Esophagus (tissue), 2 donors: ENCODE measurements around the gene PARD6B. TPM values are rescaled to one million over a fixed set of nuclear protein-coding genes. Genes with fewer than 3 reads are reported as not detected.
"Not testable (repeated sequence)": the region's sequence is repeated elsewhere in the genome, so short reads cannot be mapped to it uniquely, and the experiment has no call there.

ENCODE experiments used
- H3K27ac ChIP-seq, 2 donors: one replicate each; pipeline ENCODE4 v1.5.1; 2013; ENCODE audit warnings: low read depth in 2 of 2, mild to moderate bottlenecking in 2 of 2, inconsistent platforms in 1 of 2, low read length in 1 of 2, moderate library complexity in 1 of 2
- H3K27me3 ChIP-seq, 2 donors: one replicate each; pipeline ENCODE4 v1.6.1; 2013; ENCODE audit warnings: low read length in 2 of 2, control low read depth in 1 of 2, mild to moderate bottlenecking in 1 of 2; ENCODE audit not compliant: insufficient read depth in 2 of 2, control insufficient read depth in 1 of 2
- H3K36me3 ChIP-seq, 2 donors: one replicate each; pipeline ENCODE4 v1.6.1; 2013; ENCODE audit warnings: low read length in 1 of 2; ENCODE audit not compliant: control insufficient read depth in 2 of 2, insufficient read depth in 2 of 2
- H3K4me1 ChIP-seq, 2 donors: one replicate each; pipeline ENCODE4 v1.6.1; 2013; ENCODE audit warnings: low read length in 1 of 2; ENCODE audit not compliant: control insufficient read depth in 2 of 2, insufficient read depth in 2 of 2
- H3K4me3 ChIP-seq, 2 donors: one replicate each; pipeline ENCODE4 v1.5.1; 2013; ENCODE audit warnings: low read length in 2 of 2, mild to moderate bottlenecking in 2 of 2, low read depth in 1 of 2, moderate library complexity in 1 of 2
- H3K9me3 ChIP-seq, 2 donors: one replicate each; pipeline ENCODE4 v1.6.1; 2013; ENCODE audit warnings: mild to moderate bottlenecking in 2 of 2, low read depth in 1 of 2, low read length in 1 of 2, moderate library complexity in 1 of 2; ENCODE audit not compliant: control insufficient read depth in 2 of 2, insufficient read depth in 1 of 2
- WGBS, 2 donors: extraction: QIAGEN DNeasy Blood & Tissue Kit; methylation state at CpG; one replicate each; pipeline ENCODE4 v1.1.7; 2013; 5-methylcytosine and 5-hydroxymethylcytosine counted together
- polyA plus RNA-seq, 2 donors: library from polyadenylated mRNA; stranded (reverse); fragments of 200-250 nt; gene quantifications; one replicate each; pipeline ENCODE4 v1.2.3, GENCODE V29; 2013
- donor health status: healthy with polysubstance abuse.
- donor health status: Bipolar disorder and iron deficiency.

The PARD6B gene
- polyA plus RNA-seq, 2 donors = 1.6 to 6.5 TPM

GRCh38 chr20:50758469-50758868 lies 27.1 kb downstream of the PARD6B start:
- no peaks in the 10 kb centered on the region for H3K9me3 ChIP-seq
- no peaks in the 10 kb centered on the region for H3K36me3 ChIP-seq
- H3K4me1 ChIP-seq = peaks cover 2 to 3% of the 10 kb centered on the region in 2 donors
- H3K4me3 ChIP-seq = no peak overlapping the region
- no peaks in the 10 kb centered on the region for H3K27me3 ChIP-seq
- no peak overlapping the region for H3K27ac ChIP-seq
- WGBS, 2 donors = 87 to 89% methylated on average over 5 of the region's 5 CpGs

DNA sequence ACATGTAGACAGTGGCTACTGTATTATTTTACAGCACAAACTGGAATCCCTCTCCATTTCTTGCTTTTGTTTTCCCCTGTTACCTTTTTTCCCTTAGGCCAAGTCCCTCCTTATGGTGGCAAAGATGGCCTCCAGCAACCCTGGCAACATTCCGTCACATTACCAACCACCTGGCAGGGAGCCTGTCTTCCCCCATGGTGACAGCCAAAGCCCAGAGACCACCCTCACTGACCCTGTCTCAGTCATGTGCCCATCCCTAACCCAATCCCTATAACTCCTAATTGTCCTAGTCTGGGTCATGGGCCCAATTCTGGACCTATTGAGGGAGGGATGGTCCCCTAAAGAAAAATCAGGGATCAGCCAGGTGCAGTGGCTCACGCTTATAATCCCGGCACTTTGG lies 27.6 kb downstream of the PARD6B start:
- Histone ChIP-seq H3K27ac (no peak overlapping the region), H3K4me3 (no peak overlapping the region), H3K4me1 (peaks cover 2 to 3% of the 10 kb centered on the region in 2 donors), H3K36me3 (no peaks in the 10 kb centered on the region), H3K27me3 (no peaks in the 10 kb centered on the region), H3K9me3 (no peaks in the 10 kb centered on the region)
- WGBS, 2 donors = 85 to 90% methylated on average over 3 of the region's 3 CpGs

DNA sequence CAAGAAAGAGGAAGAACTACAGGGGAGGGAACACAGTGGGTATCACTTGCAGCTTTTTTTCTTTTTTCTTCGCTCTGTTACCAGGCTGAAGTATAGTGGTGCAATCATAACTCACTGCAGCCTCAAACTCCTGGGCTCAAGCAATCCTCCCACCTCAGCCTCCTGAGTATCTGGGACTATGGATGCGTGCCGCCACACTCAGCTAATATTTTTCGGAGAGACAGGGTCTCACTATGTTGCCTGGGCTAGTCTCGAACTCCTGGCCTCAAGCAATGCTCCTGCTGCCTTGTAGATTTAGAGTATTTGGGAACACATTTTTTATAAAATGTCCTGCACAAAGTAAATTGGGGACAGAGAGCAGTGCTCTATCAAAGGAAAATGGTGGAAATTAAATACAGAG lies 28.3 kb downstream of the PARD6B start:
- no peaks in the 10 kb centered on the region for H3K36me3 ChIP-seq
- H3K27ac ChIP-seq = no peak overlapping the region
- no peak overlapping the region for H3K4me3 ChIP-seq
- H3K4me1 ChIP-seq = peaks cover 2 to 3% of the 10 kb centered on the region in 2 donors
- no peaks in the 10 kb centered on the region for H3K9me3 ChIP-seq
- no peaks in the 10 kb centered on the region for H3K27me3 ChIP-seq
- WGBS, 2 donors = 85 to 87% methylated on average over 5 of the region's 5 CpGs

DNA sequence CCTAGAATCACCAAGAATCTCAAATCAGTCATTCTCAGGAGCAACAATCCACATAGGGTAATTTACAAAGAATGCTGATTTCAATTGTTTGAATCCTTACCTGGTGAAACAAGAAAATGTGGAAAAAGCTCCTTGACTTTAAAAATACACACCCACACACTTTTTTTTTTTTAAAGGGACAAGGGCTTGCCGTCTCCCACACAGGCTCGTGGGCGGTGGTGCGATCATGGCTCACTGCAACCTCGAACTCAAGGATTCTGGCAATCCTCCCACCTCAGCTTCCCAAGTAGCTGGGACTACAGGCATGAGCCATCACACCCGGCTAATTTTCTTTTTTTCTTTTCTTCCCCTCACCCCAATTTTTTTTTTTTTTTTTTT lies 30.7 kb downstream of the PARD6B start:
- H3K4me3 ChIP-seq = no peak overlapping the region
- H3K27ac ChIP-seq = peak overlapping the region; percentile 68 to 87

DNA sequence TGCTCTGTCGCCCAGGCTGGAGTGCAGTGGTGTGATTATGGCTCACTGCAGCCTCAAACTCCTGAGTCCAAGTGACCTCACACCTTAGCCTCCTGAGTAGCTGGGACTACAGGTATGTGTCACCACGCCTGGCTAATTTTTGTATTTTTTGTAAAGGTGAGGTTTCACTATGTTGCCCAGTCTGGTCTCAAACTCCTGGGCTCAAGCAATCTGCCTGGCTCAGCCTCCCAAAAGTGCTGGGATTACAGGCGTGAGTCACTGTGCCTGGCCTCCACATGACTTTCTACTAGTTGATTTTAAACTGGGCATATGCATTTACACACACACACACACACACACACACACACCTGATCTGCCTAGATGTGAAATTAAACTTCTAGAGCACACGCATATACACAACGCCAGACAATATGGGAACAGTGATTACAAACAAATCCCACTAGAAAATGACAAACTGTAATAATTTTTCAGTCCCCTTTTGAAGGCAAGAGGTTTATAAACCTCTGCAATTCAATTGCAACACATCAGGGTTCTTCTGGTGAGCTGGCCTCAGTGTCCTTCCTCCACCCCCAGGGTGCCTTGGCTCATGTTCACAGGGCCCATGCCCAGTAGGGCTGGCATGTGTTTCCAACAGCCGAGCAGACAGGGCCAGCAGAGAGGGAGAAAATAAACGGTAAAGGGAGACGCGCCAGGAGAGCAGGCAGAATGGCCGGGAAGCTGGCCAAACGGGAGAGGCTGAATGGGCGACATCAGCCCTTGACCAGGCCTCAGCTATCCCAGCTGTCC lies 31.2 kb downstream of the PARD6B start:
- Histone ChIP-seq H3K4me3 (no peak overlapping the region), H3K36me3 (no peaks in the 10 kb centered on the region)

More for the DNA sequence above, 30.7 kb downstream of the PARD6B start:
- H3K9me3 ChIP-seq = no peaks in the 10 kb centered on the region
- H3K4me1 ChIP-seq = peaks cover 2 to 3% of the 10 kb centered on the region in 2 donors
- no peaks in the 10 kb centered on the region for H3K27me3 ChIP-seq
- WGBS, 2 donors = 36 to 43% methylated on average over 6 of the region's 6 CpGs
- H3K36me3 ChIP-seq = no peaks in the 10 kb centered on the region

GRCh38 chr20:50763550-50764458 lies 32.4 kb downstream of the PARD6B start:
- not testable (repeated sequence) for H3K36me3 ChIP-seq, H3K27me3 ChIP-seq, H3K9me3 ChIP-seq, H3K27ac ChIP-seq, H3K4me1 ChIP-seq, H3K4me3 ChIP-seq
- WGBS, 2 donors = 77 to 79% methylated on average over 20 of the region's 20 CpGs

More for the DNA sequence above, 31.2 kb downstream of the PARD6B start:
- peaks cover 2 to 3% of the 10 kb centered on the region in 2 donors for H3K4me1 ChIP-seq
- H3K9me3 ChIP-seq = no peaks in the 10 kb centered on the region
- no peaks in the 10 kb centered on the region for H3K27me3 ChIP-seq
- 24 to 25% methylated on average over 12 of the region's 12 CpGs for WGBS, 2 donors
- peak overlapping the region; percentile 71 to 87 for H3K27ac ChIP-seq

GRCh38 chr20:50765251-50765650 lies 33.9 kb downstream of the PARD6B start:
- H3K4me1 ChIP-seq, H3K9me3 ChIP-seq, H3K27me3 ChIP-seq, H3K36me3 ChIP-seq, H3K27ac ChIP-seq, H3K4me3 ChIP-seq: not testable (repeated sequence)
- WGBS, 2 donors = 69 to 70% methylated on average over 10 of the region's 10 CpGs

- H3K27me3 ChIP-seq = no peaks in the 10 kb centered on the region
- H3K4me1 ChIP-seq = peaks cover 2 to 3% of the 10 kb centered on the region in 2 donors
- H3K4me3 ChIP-seq = no peak overlapping the region
- H3K36me3 ChIP-seq = no peaks in the 10 kb centered on the region
- H3K27ac ChIP-seq = no peak overlapping the region
- 57 to 73% methylated on average over 3 of the region's 3 CpGs for WGBS, 2 donors
- no peaks in the 10 kb centered on the region for H3K9me3 ChIP-seq
Measured at GRCh38 chr20:50765674-50766073, 34.3 kb downstream of the PARD6B start.

DNA sequence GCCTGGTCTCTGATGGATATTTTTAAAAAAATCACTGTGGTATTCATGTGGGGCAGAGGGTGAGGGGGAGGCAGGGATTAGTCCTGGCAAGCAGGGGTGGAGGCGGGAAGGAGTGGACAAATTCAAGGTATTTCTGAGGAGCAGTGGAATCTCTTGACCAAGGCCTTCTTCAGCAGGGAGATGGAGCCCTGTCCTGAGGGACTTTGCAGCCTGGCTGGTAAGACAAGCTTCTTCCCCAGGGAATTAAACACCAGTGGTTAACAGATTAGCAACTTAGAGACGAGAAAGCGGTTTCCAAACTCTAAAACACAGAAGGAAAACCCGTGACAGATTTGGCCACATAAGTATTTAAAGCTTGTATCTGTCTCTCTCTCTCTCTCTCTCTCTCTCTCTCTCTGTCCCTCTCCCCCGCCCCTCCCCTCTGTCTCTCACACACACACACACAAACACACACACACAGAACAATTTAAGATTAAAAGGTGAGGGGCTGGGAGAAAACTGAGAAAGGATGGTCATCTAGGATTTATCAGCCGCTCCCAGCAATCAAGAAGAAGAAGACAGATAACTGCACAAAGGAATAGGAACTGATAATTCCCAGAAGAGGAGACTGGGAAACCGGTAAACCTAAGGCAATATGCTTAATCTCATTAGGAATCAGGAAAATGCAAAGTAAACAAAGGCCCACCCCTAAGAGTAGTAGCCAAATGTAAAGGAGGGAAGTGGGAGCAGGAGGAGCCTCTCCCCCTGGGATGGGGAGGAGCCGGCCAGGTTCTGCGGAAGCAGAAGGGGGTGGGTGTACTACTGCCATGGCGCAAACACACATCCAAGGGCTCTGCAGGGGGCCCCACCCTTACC lies 35.8 kb downstream of the PARD6B start:
- 49 to 62% methylated on average over 7 to 8 of the region's 10 CpGs for WGBS, 2 donors
- not testable (repeated sequence) for H3K27ac ChIP-seq, H3K9me3 ChIP-seq

More for the DNA sequence above, 35.8 kb downstream of the PARD6B start:
- H3K27me3 ChIP-seq, H3K36me3 ChIP-seq, H3K4me3 ChIP-seq, H3K4me1 ChIP-seq: not testable (repeated sequence)
